HL-60/S4 (cell line): Measurements from ENCODE around the gene SERPINB6.
"Not testable (repeated sequence)": the region's sequence is repeated elsewhere in the genome, so short reads cannot be mapped to it uniquely, and the experiment has no call there.

Experiments used
- in situ Hi-C: fragments of 300-500 bp; cut with MboI; formaldehyde crosslinking; loops from 2 replicates; pipeline ENCODE4 v1.14.3; 2022; ENCODE audit warnings: low sequenced_read_pairs

Gene SERPINB6

DNA sequence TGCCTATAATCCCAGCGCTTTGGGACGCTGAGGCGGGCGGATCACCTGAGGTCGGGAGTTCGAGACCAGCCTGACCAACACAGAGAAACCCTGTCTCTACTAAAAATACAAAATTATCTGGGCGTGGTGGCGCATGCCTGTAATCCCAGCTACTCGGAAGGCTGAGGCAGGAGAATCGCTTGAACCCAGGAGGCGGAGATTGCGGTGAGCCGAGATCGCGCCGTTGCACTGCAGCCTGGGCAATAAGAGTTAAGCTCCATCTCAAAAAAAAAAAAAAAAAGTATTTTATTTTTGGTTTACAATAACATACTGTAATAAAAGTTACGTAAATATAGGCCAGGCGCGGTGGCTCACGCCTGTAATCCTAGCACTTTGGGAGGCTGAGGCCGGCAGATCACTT, 29.3 kb downstream of the SERPINB6 start:
- in situ Hi-C loops, result not testable (repeated sequence)

DNA sequence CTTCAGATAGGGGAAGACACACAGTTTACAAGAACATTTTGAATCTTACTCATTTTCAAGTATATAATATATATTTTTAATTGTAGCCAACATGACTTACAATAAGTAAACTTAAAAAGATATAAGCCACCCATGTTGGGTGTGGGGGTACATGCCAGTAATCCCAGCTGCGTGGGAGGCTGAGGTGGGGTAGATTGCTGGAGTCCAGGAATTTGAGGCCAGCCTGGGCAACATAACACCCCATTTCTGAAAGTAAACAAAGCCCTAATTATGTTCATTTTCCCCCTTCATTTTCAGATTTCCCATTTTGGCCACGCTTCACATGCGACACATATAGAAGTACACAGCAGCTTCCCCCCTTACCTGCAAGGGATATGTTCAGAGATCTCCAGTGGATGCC, 30.5 kb downstream of the SERPINB6 start:
- in situ Hi-C loops, result no loop called here

DNA sequence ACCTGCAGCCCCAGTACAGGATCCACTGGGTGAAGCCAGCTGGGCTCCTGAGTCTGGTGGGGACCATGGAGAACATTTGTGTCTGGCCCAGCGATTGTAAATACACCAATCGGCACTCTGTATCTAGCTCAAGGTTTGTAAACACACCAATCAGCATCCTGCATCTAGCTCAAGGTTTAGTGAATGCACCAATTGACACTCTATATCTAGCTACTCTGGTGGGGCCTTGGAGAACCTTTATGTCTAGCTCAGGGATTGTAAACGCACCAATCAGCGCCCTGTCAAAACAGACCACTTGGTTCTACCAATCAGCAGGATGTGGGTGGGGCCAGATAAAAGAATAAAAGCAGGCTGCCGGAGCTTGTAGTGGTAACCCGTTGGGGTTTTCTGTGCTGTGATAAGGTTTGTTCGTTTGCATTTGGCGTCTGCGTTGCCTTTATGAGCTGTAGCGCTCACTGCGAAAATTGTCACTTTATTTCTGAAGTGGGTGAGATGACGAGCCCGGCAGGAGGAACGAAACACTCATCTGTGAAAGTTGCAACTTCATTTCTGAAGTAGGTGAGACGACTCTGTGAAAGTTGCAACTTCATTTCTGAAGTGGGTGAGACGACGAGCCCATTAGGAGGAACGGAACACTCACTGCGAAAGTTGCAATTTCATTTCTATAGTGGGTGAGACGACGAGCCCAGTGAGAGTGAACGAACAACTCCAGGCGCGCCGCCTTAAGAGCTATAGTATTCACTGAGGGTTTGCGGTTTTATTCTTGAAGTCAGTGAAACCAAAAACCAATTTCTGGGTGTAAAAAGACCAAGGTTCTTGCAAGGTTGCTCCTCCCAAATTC, 31.1 kb downstream of the SERPINB6 start:
- in situ Hi-C loops, result no loop called here

DNA sequence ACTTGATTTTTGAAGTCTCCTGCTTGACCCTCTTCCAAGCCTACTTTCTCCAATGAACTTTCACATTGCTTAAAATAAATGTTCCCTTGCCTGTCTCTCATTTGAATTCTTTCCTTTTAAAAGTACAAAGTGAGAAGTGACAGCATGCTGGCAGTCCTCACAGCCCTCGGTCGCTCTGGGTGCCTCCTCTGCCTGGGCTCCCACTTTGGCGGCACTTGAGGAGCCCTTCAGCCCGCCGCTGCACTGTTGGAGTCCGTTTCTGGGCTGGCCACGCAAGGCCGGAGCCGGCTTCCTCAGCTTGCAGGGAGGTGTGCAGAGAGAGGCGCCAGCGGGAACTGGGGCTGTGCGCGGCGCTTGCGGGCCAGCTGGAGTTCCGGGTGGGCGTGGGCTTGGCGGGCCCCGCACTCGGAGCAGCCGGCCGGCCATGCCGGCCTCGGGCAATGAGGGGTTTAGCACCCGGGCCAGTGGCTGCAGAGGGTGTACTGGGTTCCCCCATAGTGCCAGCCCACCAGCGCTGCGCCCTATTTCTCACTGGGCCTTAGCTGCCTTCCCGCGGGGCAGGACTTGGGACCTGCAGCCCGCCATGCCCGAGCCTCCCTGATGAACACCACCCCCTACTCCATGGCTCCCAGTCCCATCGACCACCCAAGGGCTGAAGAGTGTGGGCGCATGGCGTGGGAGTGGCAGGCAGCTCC, 31.9 kb downstream of the SERPINB6 start:
- in situ Hi-C loops, result no loop called here

DNA sequence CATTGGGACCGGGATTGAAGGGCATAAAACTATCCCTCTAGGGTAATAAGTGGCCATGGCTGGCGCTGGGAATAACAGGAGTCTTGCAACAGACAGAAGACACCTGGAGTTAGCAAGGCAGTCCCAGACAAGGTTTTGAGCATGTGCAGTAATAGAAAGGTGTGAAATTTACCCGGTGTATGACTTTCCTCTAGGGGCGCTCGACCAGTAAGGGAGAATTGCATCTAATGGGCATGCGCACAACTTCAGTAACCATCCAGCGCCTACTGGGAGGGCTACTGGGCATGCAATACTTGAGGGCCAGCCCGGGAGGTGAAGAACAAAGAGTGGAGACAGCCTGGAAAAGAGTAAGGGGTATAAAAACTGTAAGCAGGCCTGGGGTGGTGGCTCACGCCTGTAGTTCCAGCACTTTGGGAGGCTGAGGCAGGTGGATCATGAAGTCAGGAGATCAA, 32.7 kb downstream of the SERPINB6 start:
- in situ Hi-C loops, result no loop called here

DNA sequence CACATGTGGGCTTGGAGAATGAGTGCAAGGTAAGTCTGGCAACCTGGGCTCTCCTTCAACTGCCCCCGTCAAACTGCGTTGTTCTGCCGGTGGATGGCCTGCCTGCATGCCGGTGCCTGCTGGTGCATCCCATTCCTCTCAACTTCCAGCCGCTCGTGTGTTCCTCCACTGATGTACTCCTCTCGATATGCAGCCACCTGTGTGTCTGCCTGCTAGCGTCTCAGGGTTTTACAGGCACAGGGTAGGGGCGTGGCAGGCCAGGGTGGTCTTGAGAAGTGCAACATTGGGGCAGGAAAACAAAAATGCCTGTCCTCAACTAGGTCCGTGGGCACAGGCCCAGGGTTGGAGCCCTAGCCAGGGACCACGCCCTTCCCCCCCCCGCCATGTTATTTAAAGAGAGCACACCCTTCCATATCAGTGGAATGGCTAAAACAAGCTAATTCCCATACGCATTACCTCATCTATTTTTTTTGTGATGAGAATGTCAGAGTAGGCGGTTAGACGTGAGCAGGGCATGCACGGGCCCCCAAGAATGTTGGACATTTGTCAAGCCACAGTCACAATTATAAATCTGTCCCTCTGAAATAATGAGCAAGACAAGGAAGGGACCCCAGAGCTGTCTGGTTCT, 33.2 kb downstream of the SERPINB6 start:
- in situ Hi-C loops, result no loop called here

DNA sequence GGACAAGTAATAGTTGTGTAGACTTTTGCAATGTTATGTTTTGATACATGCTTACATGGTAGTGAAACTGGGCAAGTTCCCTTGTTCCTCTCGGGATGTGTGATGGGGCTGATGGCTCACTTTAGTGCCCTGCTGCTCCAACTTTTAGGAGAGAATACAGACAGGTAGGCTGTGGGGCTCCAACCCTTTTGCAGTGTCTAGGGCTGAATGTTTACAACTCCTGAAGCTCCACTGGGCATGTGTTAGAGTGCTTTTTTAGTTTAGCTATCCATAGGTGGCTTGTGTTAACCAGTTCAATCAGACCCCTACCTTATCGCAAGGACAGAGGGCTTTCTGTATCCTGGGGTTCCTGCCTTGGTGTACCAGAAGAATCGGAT, 33.8 kb downstream of the SERPINB6 start:
- in situ Hi-C loops, result no loop called here

DNA sequence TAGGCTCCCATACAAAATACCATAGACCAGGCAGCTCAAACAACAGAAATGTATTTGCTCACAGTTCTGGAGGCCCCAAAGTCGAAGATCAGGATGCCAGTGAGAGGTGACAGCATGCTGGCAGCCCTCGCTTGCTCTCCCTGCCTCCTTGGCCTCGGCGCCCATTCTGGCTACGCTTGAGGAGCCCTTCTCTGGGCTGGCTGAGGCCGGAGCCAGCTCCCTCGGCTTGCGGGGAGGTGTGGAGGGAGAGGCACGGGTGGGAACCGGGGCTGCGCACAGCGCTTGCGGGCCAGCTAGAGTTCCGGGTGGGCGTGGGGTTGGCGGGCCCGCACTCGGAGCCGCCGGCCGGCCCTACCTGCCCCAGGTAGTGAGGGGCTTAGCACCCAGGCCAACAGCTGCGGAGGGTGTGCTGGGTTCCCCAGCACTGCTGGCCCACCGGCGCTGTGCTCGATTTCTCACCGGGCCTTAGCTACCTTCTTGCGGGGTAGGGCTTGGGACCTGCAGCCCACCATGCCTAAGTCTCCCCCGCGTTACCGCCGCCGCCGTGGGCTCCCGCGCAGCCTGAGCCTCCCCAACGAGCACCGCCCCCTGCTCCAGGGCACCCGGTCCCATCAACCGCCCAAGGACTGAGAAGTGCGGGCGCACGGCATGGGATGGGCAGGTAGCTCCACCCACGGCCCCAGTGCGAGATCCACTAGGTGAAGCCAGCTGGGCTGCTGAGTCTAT, 35.6 kb downstream of the SERPINB6 start:
- in situ Hi-C loops, result no loop called here

DNA sequence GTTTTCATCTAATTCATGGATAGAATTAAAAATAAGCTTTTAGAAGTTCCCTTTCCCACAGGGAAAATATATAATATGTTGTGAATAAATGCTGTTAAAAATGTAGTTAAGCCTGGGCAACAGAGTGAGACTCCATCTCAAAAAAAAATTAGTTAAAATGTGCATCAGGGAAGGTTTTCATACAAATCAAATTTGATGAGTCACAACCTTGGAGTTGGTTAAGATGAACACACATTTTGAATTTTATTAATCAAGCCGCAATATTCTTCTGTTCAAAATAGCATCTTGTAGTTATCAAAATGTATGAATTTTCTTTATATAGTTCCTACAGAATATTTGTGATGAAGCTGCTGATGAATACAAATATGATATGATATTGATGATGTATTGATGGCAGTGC, 37.3 kb downstream of the SERPINB6 start:
- in situ Hi-C loops, result no loop called here

DNA sequence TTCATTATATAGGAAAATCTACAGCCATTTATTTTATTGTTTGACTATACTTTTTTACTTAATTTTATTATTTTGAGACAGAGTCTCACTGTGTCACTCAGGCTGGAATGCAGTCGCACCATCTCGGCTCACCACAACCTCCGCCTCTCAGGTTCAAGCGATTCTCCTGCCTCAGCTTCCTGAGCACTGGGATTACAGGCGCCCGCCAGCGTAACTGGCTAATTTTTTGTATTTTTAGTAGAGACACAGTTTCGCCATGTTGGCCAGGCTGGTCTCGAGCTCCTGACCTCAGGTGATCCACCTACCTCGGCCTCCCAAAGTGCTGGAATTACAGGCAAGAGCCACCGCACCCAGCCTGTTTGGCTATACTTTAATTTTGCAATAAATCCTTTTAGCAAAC, 38.5 kb downstream of the SERPINB6 start:
- in situ Hi-C loops, result not testable (repeated sequence)

DNA sequence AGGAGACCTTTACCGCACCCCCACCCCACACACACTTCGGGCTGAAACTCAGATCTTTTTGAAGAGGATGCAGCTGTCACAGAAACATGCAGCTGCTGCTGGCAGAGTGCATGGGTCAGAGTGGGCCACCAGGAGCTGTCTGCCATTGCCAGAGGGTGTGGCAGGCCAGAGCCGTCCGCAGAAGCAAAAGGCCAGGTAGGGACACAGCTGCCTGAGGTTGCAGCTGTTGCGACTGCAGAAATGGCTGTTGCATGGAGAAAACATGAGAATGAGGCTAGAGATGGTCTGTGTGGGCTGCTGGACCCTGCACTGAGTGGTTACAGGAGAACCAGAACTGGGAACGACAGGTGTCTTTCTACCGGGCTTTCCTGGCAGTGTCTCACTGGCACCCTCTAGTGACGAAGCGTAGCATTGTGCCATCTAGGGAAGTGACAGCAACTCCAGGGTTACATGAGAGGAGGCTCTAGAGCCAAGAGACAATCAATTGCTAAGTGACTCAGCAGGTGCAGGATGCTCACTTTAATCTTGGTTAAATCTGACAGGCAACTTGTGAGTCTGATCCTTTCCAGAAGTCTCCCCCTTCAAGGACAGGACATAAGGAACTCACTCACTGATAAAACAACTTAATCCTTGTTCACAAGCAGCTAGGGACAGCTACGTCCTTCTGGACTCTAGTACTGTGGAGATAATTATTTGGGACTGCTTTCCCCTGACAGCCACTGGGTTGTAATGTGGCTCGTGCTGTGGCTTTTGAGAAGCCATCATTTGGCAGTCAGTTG, 39.2 kb downstream of the SERPINB6 start:
- in situ Hi-C loops, result no loop called here

DNA sequence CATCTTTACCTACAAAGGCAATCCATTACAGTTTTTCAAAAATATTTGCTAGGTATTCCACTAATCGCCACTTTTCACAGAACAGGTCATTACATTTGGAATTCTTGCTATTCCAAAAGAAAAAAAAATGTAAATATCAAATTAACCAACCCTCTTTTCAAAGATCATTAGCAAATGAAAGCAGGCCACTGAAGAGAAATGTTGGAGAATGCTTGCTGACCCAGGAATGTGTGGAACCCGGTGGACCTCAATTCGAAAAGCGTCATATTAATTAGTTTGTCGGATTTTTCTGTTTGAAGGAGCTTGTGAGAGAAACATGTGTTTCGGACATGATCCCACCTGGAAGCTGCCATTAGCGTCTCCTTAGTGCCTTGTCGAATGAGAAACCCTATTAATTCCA, 40.3 kb downstream of the SERPINB6 start:
- in situ Hi-C loops, result no loop called here

DNA sequence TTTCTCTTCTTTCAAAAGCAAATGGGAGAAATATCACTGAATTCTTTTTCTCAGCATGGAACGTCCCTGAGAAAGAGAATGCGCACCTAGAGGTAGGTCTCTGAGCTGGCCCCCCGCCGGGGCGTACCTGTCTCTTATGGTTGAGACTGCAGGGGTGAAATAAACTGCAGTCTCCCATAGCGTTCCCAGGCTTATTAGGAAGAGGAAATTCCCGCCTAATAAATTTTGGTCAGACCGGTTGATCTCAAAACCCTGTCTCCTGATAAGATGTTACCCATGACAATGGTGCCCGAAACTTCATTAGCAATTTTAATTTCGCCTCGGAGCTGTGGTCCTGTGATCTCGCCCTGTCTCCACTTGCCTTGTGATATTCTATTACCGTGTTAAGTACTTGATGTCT, 43.4 kb downstream of the SERPINB6 start:
- in situ Hi-C loops, result loop anchor here (10.0 kb wide), 1 partner anchor 143 kb away; no protein-coding TSS in a partner anchor

DNA sequence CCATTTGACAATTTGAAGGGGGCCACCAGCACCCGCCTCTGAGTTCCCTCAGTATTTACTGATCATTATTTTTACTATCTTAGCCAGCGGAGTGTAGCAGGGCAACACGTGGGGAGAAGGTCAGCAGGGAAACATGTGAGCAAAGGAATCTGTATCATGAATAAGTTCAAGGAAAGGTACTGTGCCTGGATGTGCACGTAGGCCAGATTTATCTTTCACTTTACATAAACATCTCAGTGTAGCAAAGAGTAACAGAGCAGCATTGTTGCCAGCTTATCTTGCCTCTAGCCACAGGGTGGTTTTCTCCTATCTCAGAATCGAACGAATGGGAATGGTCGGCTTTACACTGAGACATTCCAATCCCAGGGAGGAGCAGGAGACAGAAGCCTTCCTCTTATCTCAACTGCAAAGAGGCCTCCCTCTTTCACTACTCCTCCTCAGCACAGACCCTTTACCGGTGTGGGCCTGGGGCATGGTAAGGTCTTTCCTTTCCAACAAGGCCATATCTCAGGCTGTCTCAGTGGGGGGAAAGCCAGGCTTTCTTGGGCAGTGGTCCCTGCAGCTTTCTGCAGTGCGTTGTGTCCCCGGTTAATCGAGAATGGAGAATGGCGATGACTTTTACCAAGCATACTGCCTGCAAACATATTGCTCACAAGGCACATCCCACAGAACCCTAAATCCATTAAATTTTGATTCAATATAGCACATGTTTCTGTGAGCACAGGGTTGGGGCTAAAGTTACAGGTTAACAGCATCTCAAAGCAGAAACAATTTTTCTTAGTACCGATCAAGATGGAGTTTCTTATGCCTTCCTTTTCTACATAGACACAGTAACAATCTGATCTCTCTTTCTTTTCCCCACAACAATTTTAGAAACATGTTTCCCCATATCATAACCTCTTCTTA, 45.3 kb downstream of the SERPINB6 start:
- in situ Hi-C loops, result loop anchor here (10.0 kb wide), 1 partner anchor 141 kb away; no protein-coding TSS in a partner anchor

DNA sequence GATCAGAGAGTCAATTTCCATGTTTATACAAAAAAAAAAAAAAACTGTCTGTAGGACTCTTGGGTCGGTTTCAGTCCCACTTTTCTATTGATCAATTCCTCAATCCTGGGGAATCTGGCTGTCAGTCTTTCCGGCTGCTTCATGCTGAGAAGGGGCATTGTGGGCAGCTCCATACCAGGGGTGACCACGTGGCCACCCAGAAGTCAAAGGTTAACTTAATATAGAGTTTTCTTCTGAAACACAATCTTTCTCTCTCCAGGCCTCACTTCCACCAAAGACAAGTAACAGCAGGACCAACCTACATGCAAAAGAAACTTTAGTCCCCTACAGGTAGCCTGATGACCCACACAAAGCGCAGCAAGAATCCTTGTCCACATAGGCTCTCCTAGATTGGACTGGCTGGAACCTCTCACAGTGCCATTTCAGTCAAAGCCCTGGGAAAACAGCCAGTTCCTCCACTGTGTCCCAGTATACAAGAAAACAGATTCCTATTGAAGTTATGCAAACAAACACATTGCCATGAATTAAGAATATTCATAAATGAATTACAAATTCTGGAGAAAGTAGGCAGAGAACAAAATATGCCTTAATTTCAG, 49.7 kb downstream of the SERPINB6 start:
- in situ Hi-C loops, result loop anchor here (10.0 kb wide), 1 partner anchor 137 kb away; no protein-coding TSS in a partner anchor

DNA sequence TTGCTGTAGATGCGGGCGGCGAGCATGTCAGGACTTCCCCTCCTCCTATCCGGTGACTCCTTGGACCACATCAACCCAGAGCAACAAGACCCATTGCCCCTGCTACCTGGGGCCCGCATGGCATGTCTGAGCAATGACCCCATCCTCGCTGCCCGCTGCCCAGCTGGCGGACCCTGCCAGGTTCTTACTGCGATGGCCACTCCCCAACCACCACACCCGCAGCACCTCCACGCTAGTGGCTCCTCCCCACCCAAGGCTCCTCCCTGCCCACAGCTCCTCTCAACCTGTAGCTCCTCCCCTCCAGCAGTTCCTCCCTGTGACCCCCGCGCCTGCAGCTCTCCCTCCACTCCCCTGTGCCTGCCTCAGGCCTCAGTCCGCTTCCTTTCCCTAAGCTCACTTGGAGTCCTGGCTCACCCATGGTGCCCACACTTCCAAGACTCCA, 50.7 kb downstream of the SERPINB6 start:
- in situ Hi-C loops, result loop anchor here (10.0 kb wide), 1 partner anchor 136 kb away; no protein-coding TSS in a partner anchor

DNA sequence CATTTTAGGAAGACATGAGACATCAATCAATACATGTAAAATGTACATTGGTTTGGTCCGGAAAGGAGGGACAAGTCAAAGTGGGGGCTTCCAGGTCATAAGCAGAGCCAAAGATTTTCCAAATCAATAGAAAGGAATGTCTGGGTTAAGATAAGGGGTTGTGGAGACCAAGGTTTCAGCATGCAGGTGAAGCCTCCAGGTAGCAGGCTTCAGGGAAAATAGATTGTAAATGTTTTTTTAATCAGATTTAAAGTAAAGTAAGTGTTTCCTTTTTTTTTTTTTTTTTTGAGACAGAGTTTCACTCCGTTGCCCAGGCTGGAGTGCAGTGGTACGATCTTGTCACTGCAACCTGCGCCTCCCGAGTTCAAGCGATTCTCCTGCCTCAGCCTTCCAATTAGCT, 51.5 kb downstream of the SERPINB6 start:
- in situ Hi-C loops, result loop anchor here (10.0 kb wide), 1 partner anchor 135 kb away; no protein-coding TSS in a partner anchor

DNA sequence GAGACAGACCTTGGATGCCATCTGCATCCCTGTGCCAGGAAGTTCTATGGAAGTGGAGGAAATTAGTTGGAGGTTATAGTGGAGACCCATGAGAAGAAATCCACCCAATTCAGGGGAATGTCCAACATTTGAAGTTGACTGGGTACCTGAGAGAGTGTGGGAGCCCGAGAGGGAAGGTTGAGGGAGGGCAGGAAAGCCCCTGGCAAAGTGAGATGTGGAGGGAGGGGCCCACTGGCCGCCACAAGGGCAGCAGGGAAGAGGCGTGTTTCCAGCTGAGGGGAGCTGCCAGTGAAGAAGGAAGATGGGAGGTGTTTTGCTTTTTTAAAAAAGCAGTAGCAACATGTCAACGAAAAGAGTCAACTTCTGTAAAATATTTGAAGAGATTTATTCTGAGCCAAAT, 52.0 kb downstream of the SERPINB6 start:
- in situ Hi-C loops, result no loop called here

DNA sequence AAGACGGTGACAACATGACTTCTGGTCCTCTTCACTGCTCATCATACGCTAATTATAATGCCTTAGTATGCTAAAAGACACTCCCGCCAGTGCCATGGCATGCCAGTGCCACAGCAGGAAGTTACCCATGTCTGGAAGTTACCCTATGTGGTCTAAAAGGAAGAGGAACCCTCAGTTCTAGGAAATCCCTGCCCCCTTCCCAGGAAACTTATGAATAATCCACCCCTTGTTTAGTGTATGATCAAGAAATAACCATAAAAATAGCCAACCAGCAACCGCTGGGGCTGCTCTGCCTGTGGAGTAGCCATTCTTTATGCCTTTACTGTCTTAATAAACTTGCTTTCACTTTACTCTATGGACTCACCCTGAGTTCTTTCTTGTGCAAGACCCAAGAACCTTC, 52.4 kb downstream of the SERPINB6 start:
- in situ Hi-C loops, result no loop called here
